GM04504 (cell line): Measurements from ENCODE around the gene CACNA2D3.
A peak's percentile ranks its signal among the peaks of the same experiment; 100 is the strongest.
"Not testable (repeated sequence)": the region's sequence is repeated elsewhere in the genome, so short reads cannot be mapped to it uniquely, and the experiment has no call there.

ENCODE experiments used
- DNase-seq: peaks from one replicate; pipeline ENCODE4 v3.0.0-alpha.2; 2012; ENCODE audit warnings: low read depth

Gene CACNA2D3

GRCh38 chr3:54965746-54966145 lies 843.4 kb downstream of the CACNA2D3 start:
- DNase-seq = peak; percentile 70

- no peak for DNase-seq
Observed at GRCh38 chr3:54966979-54967378, 844.6 kb downstream of the CACNA2D3 start.

- DNase-seq = no peak
Observed at GRCh38 chr3:54967731-54968161, 845.4 kb downstream of the CACNA2D3 start.

GRCh38 chr3:54968546-54969172 lies 846.3 kb downstream of the CACNA2D3 start:
- DNase-seq = no peak

DNA sequence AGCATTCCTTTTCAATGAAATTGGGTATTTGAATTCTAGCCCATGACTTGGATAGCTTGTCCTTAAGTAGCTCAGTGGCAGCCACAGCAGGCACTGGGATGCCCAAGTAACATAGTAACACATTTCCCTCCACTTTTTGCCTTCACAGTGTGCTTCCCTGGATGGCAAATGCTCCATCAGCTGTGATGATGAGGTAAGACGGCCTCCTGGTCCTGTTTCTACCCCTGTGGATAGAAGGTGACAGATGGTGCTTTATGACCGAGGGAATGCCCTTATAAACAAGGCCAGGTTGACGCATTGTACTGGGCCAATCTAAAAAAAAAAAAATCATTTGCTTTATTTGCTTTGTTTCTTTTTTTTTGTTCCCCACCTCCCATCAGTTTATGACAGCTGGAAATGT lies 847.3 kb downstream of the CACNA2D3 start:
- no peak for DNase-seq

DNA sequence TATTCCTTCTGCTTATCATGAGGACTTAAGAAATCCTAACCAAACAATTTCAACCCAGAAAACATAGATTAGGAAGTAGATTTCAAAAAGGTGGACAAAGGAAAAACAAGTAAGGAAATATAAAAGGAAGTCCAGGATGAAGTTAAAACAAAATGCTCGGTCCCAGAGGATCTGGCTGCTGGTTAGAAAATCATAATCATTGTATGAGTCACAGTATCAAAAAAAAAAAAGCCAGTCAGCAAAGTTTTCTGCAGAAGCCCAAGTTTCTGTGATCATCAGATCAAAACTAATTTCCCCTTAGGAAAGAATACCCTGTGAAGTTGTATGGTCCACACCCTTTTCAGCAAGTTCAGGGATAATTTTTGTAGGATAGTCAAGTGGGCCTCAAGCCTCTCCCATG lies 848.5 kb downstream of the CACNA2D3 start:
- no peak for DNase-seq

- no peak for DNase-seq
Observed at GRCh38 chr3:54977439-54977838, 855.1 kb downstream of the CACNA2D3 start.

DNA sequence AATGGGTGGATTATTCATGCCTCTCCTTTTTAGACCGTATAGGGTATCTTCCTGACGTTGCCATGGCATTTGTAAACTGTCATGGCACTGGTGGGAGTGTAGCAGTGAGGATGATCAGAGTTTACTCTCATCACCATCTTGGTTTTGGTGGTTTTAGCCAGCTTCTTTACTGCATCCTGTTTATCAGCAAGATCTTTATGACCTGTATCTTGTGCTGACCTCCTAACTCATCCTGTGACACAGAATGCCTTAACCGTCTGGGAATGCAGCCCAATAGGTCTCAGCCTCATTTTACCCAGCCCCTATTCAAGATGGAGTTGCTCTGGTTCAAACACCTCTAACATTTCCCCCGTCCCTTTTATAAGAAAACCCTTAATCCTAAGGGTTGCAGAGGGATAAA lies 855.6 kb downstream of the CACNA2D3 start:
- not testable (repeated sequence) for DNase-seq

- no peak for DNase-seq
Observed at GRCh38 chr3:54982807-54983206, 860.5 kb downstream of the CACNA2D3 start.

- DNase-seq = no peak
Observed at GRCh38 chr3:54983266-54984099, 861.1 kb downstream of the CACNA2D3 start.

DNA sequence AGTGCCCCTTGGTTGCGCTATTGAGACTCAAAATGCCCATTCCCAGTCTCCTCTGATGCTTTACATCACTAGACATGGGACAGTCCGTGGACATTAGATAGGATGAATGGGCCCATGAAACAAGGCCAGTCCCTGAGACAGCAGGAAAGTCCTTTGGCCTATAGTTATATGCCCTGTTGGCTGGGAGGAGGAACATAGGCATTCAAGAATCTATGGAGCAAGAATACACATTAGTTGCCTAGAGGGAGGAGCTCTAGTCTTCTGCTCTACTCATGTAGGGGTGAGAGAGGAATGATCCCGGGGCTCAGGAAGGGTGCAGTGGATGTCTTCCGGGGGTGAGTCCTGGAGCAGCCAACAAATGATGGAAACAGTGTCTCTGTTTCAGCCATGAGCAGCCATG lies 863.5 kb downstream of the CACNA2D3 start:
- no peak for DNase-seq

DNA sequence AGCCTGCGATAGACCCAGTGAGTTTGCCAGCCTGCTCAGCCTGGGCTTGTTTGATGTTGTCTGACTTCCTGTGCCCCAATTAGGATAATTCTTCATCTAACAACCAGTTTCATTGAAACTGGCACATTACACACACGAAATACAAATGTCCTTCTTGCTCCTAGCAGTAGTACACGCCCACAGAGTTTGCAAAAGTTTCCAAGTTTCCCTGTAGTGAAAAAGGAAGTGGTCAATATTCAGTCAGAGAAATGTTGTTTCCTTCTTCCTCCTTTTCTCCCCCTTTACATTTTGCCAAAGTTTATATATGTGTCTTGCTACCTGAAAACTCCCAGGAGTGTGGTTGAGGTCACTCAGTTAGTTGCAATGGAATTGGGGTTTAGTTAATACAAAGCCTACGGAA lies 863.9 kb downstream of the CACNA2D3 start:
- DNase-seq = no peak

DNA sequence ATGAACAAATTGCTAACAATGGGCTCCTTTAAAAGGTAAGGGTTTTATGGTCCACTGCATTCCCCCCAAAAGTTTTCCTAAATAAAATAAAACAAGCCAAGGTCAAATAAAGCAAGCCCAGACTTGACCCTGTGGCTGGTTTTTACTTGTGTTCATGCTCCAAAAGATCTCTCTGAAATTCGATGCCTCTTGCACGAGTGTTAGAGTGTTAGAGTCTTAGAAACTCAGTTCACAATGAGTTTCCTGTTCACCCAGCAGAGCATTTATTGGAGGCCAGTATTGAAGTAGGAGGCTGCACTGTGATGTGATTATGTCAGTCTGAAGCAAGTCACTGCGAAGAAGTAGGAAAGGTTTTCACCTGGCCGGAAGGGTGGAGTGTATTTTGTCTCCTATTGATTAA lies 865.4 kb downstream of the CACNA2D3 start:
- DNase-seq = no peak

GRCh38 chr3:54988302-54988837 lies 866.0 kb downstream of the CACNA2D3 start:
- no peak for DNase-seq

DNA sequence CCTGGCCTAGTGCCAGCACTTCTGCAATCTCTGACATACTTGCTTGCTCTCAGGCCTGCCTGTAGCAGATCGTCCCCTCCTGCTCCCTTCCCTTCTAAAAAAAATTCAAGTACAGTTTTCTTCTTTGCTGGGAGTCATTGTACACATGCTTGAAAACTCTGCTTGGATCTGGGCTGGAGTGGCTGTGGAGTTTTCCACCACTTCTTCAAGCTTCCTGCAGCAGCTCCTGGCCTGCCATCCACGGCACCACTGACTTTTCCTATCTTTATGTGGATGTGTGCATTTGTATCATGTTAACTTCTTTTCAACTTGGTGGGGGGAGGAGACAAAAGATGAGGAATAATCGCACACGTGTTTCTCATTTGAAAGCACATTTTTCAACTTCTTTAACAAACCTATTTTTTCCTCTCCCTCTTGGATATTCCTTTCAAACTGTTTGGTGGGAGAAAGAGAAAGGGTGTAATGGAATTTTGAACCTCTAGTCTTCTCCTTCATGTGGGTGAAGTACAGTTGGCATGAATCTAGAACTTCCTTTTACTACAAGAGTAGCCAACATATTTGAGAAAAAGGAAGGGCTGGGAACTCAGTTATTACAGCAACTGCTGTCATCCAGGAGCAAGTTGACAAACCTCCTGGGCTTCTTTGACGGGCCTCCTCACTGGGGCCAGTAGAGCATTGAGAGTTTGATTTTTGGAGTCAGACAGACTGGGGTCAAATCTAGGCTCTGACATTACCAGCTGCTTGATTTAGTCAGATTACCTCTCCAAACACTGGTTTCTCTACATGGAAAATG lies 866.7 kb downstream of the CACNA2D3 start:
- DNase-seq = peak; percentile 72

GRCh38 chr3:54994111-54994513 lies 871.8 kb downstream of the CACNA2D3 start:
- no peak for DNase-seq

- DNase-seq = peak; percentile 80
Observed at GRCh38 chr3:54999159-54999558, 876.8 kb downstream of the CACNA2D3 start.

GRCh38 chr3:54999811-55000210 lies 877.5 kb downstream of the CACNA2D3 start:
- DNase-seq = no peak

DNA sequence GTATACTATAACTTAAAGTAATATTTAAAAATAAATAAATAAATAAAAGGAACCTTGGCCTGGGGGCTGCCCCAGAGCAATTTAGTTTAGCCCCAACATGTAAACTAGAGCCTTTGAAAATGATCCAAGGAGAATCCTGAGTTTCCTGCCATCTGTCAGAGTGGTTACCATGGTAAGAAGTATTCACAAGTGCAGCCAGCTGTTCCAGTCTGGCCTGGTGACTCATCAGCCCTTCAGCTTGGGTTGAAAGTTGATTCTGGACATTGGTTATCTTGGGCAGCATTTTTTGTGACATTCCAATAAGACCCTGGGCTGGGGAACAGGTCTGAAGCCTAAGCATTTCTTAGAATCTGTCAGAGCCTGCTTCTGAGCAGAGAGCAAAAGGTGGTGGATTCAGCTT lies 878.2 kb downstream of the CACNA2D3 start:
- peak; percentile 77 for DNase-seq

GRCh38 chr3:55000953-55001352 lies 878.6 kb downstream of the CACNA2D3 start:
- DNase-seq = no peak

DNA sequence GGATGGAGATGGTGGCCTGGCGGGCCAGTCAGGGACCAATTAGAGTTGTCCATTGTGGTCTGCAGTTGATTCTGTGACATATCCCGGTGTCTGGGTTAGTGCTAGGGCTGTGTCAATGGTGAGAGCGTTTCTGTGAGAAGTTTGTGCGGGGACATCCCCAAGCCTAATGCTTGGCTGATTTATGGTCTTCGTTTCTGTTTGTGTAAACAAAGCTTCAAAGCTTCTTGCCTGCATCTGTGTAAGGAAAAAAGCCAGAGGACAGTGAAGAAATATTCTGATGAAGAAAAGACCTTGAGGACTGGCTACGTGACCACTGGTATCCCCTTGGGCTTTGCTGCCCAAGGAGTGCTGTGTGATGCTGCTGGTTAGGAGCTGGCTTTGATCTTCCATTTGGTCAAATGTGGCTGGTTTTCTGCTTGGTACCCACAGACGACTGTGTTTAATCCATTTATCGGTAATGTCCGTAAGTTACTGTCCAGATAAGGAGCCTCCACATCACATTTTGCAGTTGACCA lies 880.1 kb downstream of the CACNA2D3 start:
- no peak for DNase-seq

DNA sequence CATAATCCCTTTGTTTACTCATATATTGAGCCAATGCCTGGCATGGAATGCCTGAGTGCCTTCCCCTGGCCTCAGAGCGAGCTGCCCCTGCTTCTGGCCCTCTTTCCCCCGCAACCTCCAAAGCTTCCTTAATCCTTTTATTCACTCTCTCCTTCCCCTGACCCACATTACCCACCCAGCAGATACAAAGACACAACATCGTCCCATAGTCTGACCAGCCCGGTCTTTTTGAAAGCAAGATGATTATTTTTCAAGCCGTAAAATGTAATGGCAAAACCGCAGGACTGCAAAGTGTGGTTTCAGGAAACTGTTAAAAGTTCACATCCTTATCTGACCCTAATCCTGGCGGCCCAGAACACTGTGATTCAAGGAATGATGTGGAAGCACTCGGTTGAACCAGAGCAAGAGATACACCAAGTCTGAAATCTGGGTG lies 883.9 kb downstream of the CACNA2D3 start:
- DNase-seq = no peak
